HCT116 (cell line): ENCODE data around the gene AACS. TPM values are rescaled to one million over a fixed set of nuclear protein-coding genes. Genes with fewer than 3 reads are reported as not detected.

Experiments used
- ATAC-seq: fragments of 200-7000 bp; cut with Tn5 transposase; 2 replicates; pipeline ENCODE4 v1.9.1; 2020; ENCODE audit warnings: mild to moderate bottlenecking, moderate library complexity
- BruUV-seq: library from RNA; stranded (reverse); fragments of 400-500 nt; replicated peaks from 2 replicates; lab custom pipeline; 2021; lab: Mats Ljungman, UMichigan
- CTCF ChIA-PET: fragments of 300-600 bp; sonication (Branson Sonifier 250); formaldehyde crosslinking; loops from one replicate; lab custom pipeline; 2021; ENCODE audit warnings: antibody characterized with exemption; lab: Charles Lee
- POLR2A ChIA-PET: fragments of 300-600, 350-600 bp; sonication (Branson Sonifier 250); formaldehyde crosslinking; loops from one replicate; lab custom pipeline; 2021; ENCODE audit warnings: antibody characterized with exemption; lab: Charles Lee
- RAD21 ChIA-PET, 2 experiments: fragments of 300-600 bp; sonication (Branson Sonifier 250); formaldehyde crosslinking; loops; one replicate each; lab custom pipeline; 2023; ENCODE audit warnings: low total read pairs in 2 of 2; ENCODE audit not compliant: uncharacterized antibody in 2 of 2, unreplicated experiment in 2 of 2, low non-redundant PET in 1 of 2; lab: Charles Lee
- DNase-seq: peaks from one replicate; pipeline ENCODE4 v3.0.0-alpha.2; 2010; ENCODE audit warnings: low read depth, low spot score
- H2AFZ ChIP-seq: fragments of 200-600 bp; shearing (Covaris generic), sonication (generic); 2 replicates; pipeline ENCODE4 v1.6.1; 2017; ENCODE audit warnings: low read depth, mixed run types, mixed read lengths, antibody characterized with exemption, low read length; ENCODE audit not compliant: poor library complexity, severe bottlenecking
- H3K27ac ChIP-seq: 2 replicates; pipeline ENCODE4 v1.5.1; 2012; ENCODE audit warnings: low read depth, low read length
- H3K27me3 ChIP-seq: fragments of 200-600 bp; sonication (generic); 2 replicates; pipeline ENCODE4 v1.6.1; 2016; ENCODE audit warnings: mixed run types, low read length, mixed read lengths; ENCODE audit not compliant: insufficient read depth
- H3K36me3 ChIP-seq, 2 experiments: fragments of 200-500 bp in 1 of 2; fragments of 200-600 bp in 1 of 2; sonication (Bioruptor generic) in 1 of 2; sonication (generic) in 1 of 2; 2 replicates each; pipeline versions ENCODE4 v1.5.1 to v1.6.1; 2014 to 2016; ENCODE audit warnings: low read length in 2 of 2, inconsistent platforms in 1 of 2, mixed read lengths in 1 of 2, mixed run types in 1 of 2; ENCODE audit not compliant: insufficient read depth in 2 of 2, control insufficient read depth in 1 of 2
- H3K4me1 ChIP-seq, 2 experiments: fragments of 200-600 bp in 1 of 2; sonication (generic) in 1 of 2; 2 replicates each; pipeline versions ENCODE4 v1.5.1 to v1.6.1; 2012 to 2017; ENCODE audit warnings: low read length in 2 of 2, inconsistent platforms in 1 of 2, mild to moderate bottlenecking in 1 of 2, mixed read lengths in 1 of 2, mixed run types in 1 of 2, moderate library complexity in 1 of 2; ENCODE audit not compliant: insufficient read depth in 2 of 2, control insufficient read depth in 1 of 2
- H3K4me2 ChIP-seq: fragments of 200-600 bp; sonication (generic); 2 replicates; pipeline ENCODE4 v1.6.1; 2017; ENCODE audit warnings: mixed run types, low read length, mixed read lengths
- H3K4me3 ChIP-seq, 2 experiments: fragments of 200-600 bp in 1 of 2; sonication (generic) in 1 of 2; replicated peaks in 1 of 2; 2 replicates each; pipeline ENCODE4 v1.5.1; 2011 to 2016; ENCODE audit warnings: low read length in 2 of 2, control low read depth in 1 of 2, low read depth in 1 of 2, mild to moderate bottlenecking in 1 of 2, mixed read lengths in 1 of 2, mixed run types in 1 of 2
- H3K79me2 ChIP-seq: fragments of 200-600 bp; sonication (generic); 2 replicates; pipeline ENCODE4 v1.6.1; 2017; ENCODE audit warnings: mild to moderate bottlenecking, mixed run types, low read length, moderate library complexity, mixed read lengths; ENCODE audit not compliant: insufficient read depth
- H3K9ac ChIP-seq: fragments of 200-600 bp; sonication (generic); 2 replicates; pipeline ENCODE4 v1.6.1; 2016; ENCODE audit warnings: low read length, mixed read lengths
- H3K9me2 ChIP-seq: fragments of 200-600 bp; sonication (generic), shearing (Covaris generic); 2 replicates; pipeline ENCODE4 v1.6.1; 2017; ENCODE audit warnings: mixed run types, mild to moderate bottlenecking, moderate library complexity; ENCODE audit not compliant: insufficient read depth
- H3K9me3 ChIP-seq, 2 experiments: fragments of 200-500 bp in 1 of 2; fragments of 200-600 bp in 1 of 2; sonication (Bioruptor generic) in 1 of 2; sonication (generic) in 1 of 2; 2 replicates each; pipeline ENCODE4 v1.6.1; 2014 to 2017; ENCODE audit warnings: low read length in 2 of 2, mixed read lengths in 2 of 2, inconsistent platforms in 1 of 2, low read depth in 1 of 2, mild to moderate bottlenecking in 1 of 2, mixed run types in 1 of 2, moderate library complexity in 1 of 2; ENCODE audit not compliant: control insufficient read depth in 1 of 2, insufficient read depth in 1 of 2
- H4K20me1 ChIP-seq: fragments of 200-600 bp; sonication (generic), shearing (Covaris generic); 2 replicates; pipeline ENCODE4 v1.6.1; 2017; ENCODE audit warnings: mixed run types, mild to moderate bottlenecking, moderate library complexity; ENCODE audit not compliant: insufficient read depth
- ATF3 ChIP-seq: IDR thresholded peaks from 2 replicates; pipeline ENCODE4 v1.6.1; 2012
- CBX3 ChIP-seq: IDR thresholded peaks from 2 replicates; pipeline ENCODE4 v1.6.1; 2012; ENCODE audit warnings: low read depth
- CEBPB ChIP-seq: IDR thresholded peaks from 2 replicates; pipeline ENCODE4 v1.6.1; 2012; ENCODE audit warnings: low read depth
- EGR1 ChIP-seq: IDR thresholded peaks from 2 replicates; pipeline ENCODE4 v1.6.1; 2012; ENCODE audit warnings: low read depth
- ELF1 ChIP-seq: IDR thresholded peaks from 2 replicates; pipeline ENCODE4 v1.6.1; 2012; ENCODE audit warnings: low read depth, borderline replicate concordance
- EZH2 ChIP-seq: fragments of 200-600 bp; sonication (generic); IDR thresholded peaks from 2 replicates; pipeline ENCODE4 v1.6.1; 2017; ENCODE audit warnings: antibody characterized with exemption, mixed run types
- EZH2phosphoT487 ChIP-seq: fragments of 200-600 bp; IDR thresholded peaks from 2 replicates; pipeline ENCODE4 v1.6.1; 2018; ENCODE audit warnings: antibody characterized with exemption, borderline replicate concordance
- JUND ChIP-seq: IDR thresholded peaks from 2 replicates; pipeline ENCODE4 v1.6.1; 2012
- POLR2A ChIP-seq: IDR thresholded peaks from 2 replicates; pipeline ENCODE4 v1.7.0; 2011; ENCODE audit warnings: borderline replicate concordance; ENCODE audit not compliant: insufficient read depth, insufficient read length; ENCODE audit errors: extremely low read depth
- POLR2AphosphoS5 ChIP-seq: IDR thresholded peaks from 2 replicates; pipeline ENCODE4 v1.6.1; 2011; ENCODE audit warnings: mild to moderate bottlenecking, low read depth, low read length, moderate library complexity
- RAD21 ChIP-seq: IDR thresholded peaks from 2 replicates; pipeline ENCODE4 v1.6.1; 2012; ENCODE audit warnings: low read depth, mild to moderate bottlenecking
- SIN3A ChIP-seq: IDR thresholded peaks from 2 replicates; pipeline ENCODE4 v1.6.1; 2012; ENCODE audit warnings: low read depth
- SRF ChIP-seq: IDR thresholded peaks from 2 replicates; pipeline ENCODE4 v1.6.1; 2012; ENCODE audit warnings: low read depth
- TCF7L2 ChIP-seq: IDR thresholded peaks from 2 replicates; pipeline ENCODE4 v1.7.0; 2011; ENCODE audit warnings: borderline replicate concordance, inconsistent platforms; ENCODE audit not compliant: insufficient read depth, insufficient read length; ENCODE audit errors: extremely low read depth
- YY1 ChIP-seq: IDR thresholded peaks from 2 replicates; pipeline ENCODE4 v1.6.1; 2011; ENCODE audit warnings: low read length, low read depth, moderate library complexity, mild to moderate bottlenecking; ENCODE audit not compliant: insufficient replicate concordance; ENCODE audit errors: extremely low read depth
- ZFX ChIP-seq: fragments of 450-650 bp; IDR thresholded peaks from 2 replicates; pipeline ENCODE4 v1.6.1; 2017
- intact Hi-C: fragments of 100-400 bp; cut with micrococcal nuclease; formaldehyde crosslinking; loops from 2 replicates; pipeline ENCODE4 v1.10.0; 2022
- total RNA-seq: library from RNA; stranded (reverse); gene quantifications from one replicate; pipeline ENCODE4 v1.2.1, GENCODE V29; 2021; ENCODE audit not compliant: unreplicated experiment
- TF ChIP-seq, protein P1 (sequence below): IDR thresholded peaks from 2 replicates; pipeline ENCODE4 v1.6.1; 2012; ENCODE audit warnings: low read depth
- TF ChIP-seq, protein P2 (sequence below): IDR thresholded peaks from 2 replicates; pipeline ENCODE4 v1.6.1; 2011; ENCODE audit warnings: mild to moderate bottlenecking, low read length, moderate library complexity; ENCODE audit not compliant: insufficient replicate concordance; ENCODE audit errors: extremely low read depth
- TF ChIP-seq, protein P3 (sequence below), 3 experiments: fragments of 200-600 bp in 1 of 3; sonication (generic) in 1 of 3; IDR thresholded peaks in 2 of 3; conservative IDR thresholded peaks in 1 of 3; 2 replicates each; pipeline ENCODE4 v1.5.1; 2012 to 2017; ENCODE audit warnings: low read depth in 2 of 3, low read length in 2 of 3, antibody characterized with exemption in 1 of 3, borderline replicate concordance in 1 of 3, control low read depth in 1 of 3, mild to moderate bottlenecking in 1 of 3, mixed read lengths in 1 of 3, mixed run types in 1 of 3, moderate library complexity in 1 of 3; ENCODE audit not compliant: insufficient read depth in 1 of 3
- TF ChIP-seq, protein P4 (sequence below): IDR thresholded peaks from 2 replicates; pipeline ENCODE4 v1.6.1; 2012

AACS gene
- total RNA-seq, 1 experiment from 2014 or later = 16.0 TPM

DNA sequence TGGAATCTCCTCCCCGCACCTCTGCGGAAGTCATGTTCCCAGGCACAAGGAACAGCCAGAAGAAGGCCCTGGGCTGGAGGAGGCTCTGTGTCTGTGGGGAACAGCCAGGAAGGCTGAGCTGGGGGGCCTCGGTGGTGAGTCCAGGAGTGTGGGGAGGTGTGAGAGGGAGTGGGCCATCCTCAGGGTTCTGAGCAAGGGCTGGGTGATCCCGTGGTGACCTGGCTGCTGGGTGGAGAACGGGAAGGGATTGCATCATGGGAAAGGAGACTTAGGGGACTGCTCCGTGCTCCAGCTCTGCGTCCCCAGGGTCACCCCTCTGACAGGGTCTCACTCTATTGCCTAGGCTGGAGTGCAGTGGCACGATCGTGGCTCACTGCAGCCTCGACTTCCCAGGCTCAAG lies 13.8 kb downstream of the AACS start:
- ATAC-seq = no peak
- peaks cover 7 to 16% of the 10 kb centered on the region in 2 experiments; a peak in 3 of 4 replicates for H3K36me3 ChIP-seq
- no peaks in the 10 kb centered on the region for H3K9me2 ChIP-seq

More for the DNA sequence above, 13.8 kb downstream of the AACS start:
- Histone ChIP-seq H3K9me3 (no peaks in the 10 kb centered on the region), H4K20me1 (no peaks in the 10 kb centered on the region), H3K9ac (no peak overlapping the region), H3K79me2 (no peaks in the 10 kb centered on the region), H3K27ac (no peak overlapping the region), H3K4me2 (no peak overlapping the region), H3K4me1 (no peaks in the 10 kb centered on the region), H3K27me3 (no peaks in the 10 kb centered on the region), H3K4me3 (no peak overlapping the region)
- RAD21 ChIA-PET = no interaction called here
- BruUV-seq = no TSS peak
- no peak for DNase-seq
- POLR2A ChIA-PET = no interaction called here
- intact Hi-C loops = no loop called here
- CTCF ChIA-PET = no interaction called here
- TF ChIP-seq ZFX (no peak), EGR1 (no peak), TCF7L2 (no peak), SIN3A (no peak), SRF (no peak), EZH2 (no peak), POLR2A (no peak), POLR2AphosphoS5 (no peak), CEBPB (no peak), YY1 (no peak), EZH2phosphoT487 (no peak), CBX3 (no peak), ATF3 (no peak), JUND (no peak), RAD21 (no peak), ELF1 (no peak)
- TF ChIP-seq, protein P1, sequence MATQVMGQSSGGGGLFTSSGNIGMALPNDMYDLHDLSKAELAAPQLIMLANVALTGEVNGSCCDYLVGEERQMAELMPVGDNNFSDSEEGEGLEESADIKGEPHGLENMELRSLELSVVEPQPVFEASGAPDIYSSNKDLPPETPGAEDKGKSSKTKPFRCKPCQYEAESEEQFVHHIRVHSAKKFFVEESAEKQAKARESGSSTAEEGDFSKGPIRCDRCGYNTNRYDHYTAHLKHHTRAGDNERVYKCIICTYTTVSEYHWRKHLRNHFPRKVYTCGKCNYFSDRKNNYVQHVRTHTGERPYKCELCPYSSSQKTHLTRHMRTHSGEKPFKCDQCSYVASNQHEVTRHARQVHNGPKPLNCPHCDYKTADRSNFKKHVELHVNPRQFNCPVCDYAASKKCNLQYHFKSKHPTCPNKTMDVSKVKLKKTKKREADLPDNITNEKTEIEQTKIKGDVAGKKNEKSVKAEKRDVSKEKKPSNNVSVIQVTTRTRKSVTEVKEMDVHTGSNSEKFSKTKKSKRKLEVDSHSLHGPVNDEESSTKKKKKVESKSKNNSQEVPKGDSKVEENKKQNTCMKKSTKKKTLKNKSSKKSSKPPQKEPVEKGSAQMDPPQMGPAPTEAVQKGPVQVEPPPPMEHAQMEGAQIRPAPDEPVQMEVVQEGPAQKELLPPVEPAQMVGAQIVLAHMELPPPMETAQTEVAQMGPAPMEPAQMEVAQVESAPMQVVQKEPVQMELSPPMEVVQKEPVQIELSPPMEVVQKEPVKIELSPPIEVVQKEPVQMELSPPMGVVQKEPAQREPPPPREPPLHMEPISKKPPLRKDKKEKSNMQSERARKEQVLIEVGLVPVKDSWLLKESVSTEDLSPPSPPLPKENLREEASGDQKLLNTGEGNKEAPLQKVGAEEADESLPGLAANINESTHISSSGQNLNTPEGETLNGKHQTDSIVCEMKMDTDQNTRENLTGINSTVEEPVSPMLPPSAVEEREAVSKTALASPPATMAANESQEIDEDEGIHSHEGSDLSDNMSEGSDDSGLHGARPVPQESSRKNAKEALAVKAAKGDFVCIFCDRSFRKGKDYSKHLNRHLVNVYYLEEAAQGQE = no peak
- TF ChIP-seq, protein P2, sequence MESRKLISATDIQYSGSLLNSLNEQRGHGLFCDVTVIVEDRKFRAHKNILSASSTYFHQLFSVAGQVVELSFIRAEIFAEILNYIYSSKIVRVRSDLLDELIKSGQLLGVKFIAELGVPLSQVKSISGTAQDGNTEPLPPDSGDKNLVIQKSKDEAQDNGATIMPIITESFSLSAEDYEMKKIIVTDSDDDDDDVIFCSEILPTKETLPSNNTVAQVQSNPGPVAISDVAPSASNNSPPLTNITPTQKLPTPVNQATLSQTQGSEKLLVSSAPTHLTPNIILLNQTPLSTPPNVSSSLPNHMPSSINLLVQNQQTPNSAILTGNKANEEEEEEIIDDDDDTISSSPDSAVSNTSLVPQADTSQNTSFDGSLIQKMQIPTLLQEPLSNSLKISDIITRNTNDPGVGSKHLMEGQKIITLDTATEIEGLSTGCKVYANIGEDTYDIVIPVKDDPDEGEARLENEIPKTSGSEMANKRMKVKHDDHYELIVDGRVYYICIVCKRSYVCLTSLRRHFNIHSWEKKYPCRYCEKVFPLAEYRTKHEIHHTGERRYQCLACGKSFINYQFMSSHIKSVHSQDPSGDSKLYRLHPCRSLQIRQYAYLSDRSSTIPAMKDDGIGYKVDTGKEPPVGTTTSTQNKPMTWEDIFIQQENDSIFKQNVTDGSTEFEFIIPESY = no peak
- TF ChIP-seq, protein P3, sequence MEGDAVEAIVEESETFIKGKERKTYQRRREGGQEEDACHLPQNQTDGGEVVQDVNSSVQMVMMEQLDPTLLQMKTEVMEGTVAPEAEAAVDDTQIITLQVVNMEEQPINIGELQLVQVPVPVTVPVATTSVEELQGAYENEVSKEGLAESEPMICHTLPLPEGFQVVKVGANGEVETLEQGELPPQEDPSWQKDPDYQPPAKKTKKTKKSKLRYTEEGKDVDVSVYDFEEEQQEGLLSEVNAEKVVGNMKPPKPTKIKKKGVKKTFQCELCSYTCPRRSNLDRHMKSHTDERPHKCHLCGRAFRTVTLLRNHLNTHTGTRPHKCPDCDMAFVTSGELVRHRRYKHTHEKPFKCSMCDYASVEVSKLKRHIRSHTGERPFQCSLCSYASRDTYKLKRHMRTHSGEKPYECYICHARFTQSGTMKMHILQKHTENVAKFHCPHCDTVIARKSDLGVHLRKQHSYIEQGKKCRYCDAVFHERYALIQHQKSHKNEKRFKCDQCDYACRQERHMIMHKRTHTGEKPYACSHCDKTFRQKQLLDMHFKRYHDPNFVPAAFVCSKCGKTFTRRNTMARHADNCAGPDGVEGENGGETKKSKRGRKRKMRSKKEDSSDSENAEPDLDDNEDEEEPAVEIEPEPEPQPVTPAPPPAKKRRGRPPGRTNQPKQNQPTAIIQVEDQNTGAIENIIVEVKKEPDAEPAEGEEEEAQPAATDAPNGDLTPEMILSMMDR (IDR thresholded peaks at IDR 0.05 in 2 of 3, conservative IDR thresholded peaks at IDR 0.05 in 1 of 3; ENCODE audit: borderline replicate concordance in 1 of 3, insufficient read depth in 1 of 3, low read depth in 2 of 3, low read length in 2 of 3) = no peak
- TF ChIP-seq, protein P4, sequence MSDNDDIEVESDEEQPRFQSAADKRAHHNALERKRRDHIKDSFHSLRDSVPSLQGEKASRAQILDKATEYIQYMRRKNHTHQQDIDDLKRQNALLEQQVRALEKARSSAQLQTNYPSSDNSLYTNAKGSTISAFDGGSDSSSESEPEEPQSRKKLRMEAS = no peak
- TF ChIP-seq, all 23 proteins: peak for 0
- no peak overlapping the region for H2AFZ ChIP-seq
